Neural progenitor cell (in vitro differentiated cells): ENCODE results near the gene SPATA6.

Source experiments
- CTCF ChIP-seq: fragments of 200-600 bp; sonication (generic); IDR thresholded peaks from 2 replicates; pipeline ENCODE4 v1.5.1; 2017; ENCODE audit warnings: antibody characterized with exemption, mild to moderate bottlenecking
- EZH2 ChIP-seq: fragments of 200-600 bp; sonication (generic); IDR thresholded peaks from 2 replicates; pipeline ENCODE4 v1.6.1; 2017; ENCODE audit warnings: antibody characterized with exemption, mild to moderate bottlenecking, moderate library complexity
- EZH2phosphoT487 ChIP-seq: fragments of 200-600 bp; sonication (generic); IDR thresholded peaks from 2 replicates; pipeline ENCODE4 v1.6.1; 2017; ENCODE audit warnings: antibody characterized with exemption

- TF ChIP-seq CTCF = no peak
- TF ChIP-seq EZH2 = no peak
- no peak for TF ChIP-seq EZH2phosphoT487
These were observed 221.4 kb downstream of the SPATA6 start for GRCh38 chr1:48250572-48250971.
